K562 (cell line): ENCODE measurements around the gene ZNF213. TPM values are rescaled to one million over a fixed set of nuclear protein-coding genes. Genes with fewer than 3 reads are reported as not detected.

Experiments
- ATAC-seq: fragments of 200-7000 bp; cut with Tn5 transposase; 3 replicates; pipeline ENCODE4 v1.9.1; 2020; ENCODE audit warnings: moderate library complexity
- BruUV-seq: library from RNA; stranded (reverse); fragments of 400-500 nt; replicated peaks from 2 replicates; lab custom pipeline; 2021; lab: Mats Ljungman, UMichigan
- CTCF ChIA-PET: fragments of 300-600 bp; formaldehyde crosslinking; extraction: SDS; loops from one replicate; lab custom pipeline; 2021; ENCODE audit warnings: low intra/inter-chr PET ratio; lab: Yijun Ruan, JAX
- POLR2A ChIA-PET: fragments of 300-600, 350-650 bp; sonication (Branson Sonifier 250); formaldehyde crosslinking; extraction: SDS; loops from one replicate; lab custom pipeline; 2021; ENCODE audit warnings: antibody characterized with exemption, inconsistent platforms; lab: Yijun Ruan, JAX
- DNase-seq, 4 experiments: peaks; one replicate each; pipeline versions ENCODE4 v3.0.0 to v3.0.0-alpha.2; 2011 to 2018; ENCODE audit warnings: low spot score in 3 of 4, mixed read lengths in 3 of 4; ENCODE audit errors: extremely low read depth in 1 of 4
- FAIRE-seq: peaks from 2 replicates; lab custom pipeline; 2011; peaks lifted over from hg19 to GRCh38; lab: Jason Lieb, UNC
- H2AFZ ChIP-seq: 2 replicates; pipeline ENCODE4 v1.6.0; 2011; ENCODE audit warnings: low read depth, low read length, control low read depth, inconsistent platforms
- H3K27ac ChIP-seq: fragments of 200-600 bp; 3 replicates; pipeline ENCODE4 v1.8.0; 2011; ENCODE audit warnings: low read depth, mild to moderate bottlenecking, control low read depth, inconsistent platforms, low read length, moderate library complexity, mixed read lengths; ENCODE audit errors: extremely low read depth
- H3K27me3 ChIP-seq, 2 experiments: fragments of 300-600 bp in 1 of 2; 2 replicates in 1 of 2; 3 replicates in 1 of 2; pipeline versions ENCODE4 v1.6.0 to v1.8.0; 2011; ENCODE audit warnings: inconsistent platforms in 2 of 2, low read length in 2 of 2, mild to moderate bottlenecking in 1 of 2, mixed read lengths in 1 of 2, moderate library complexity in 1 of 2; ENCODE audit not compliant: control insufficient read depth in 2 of 2, insufficient read depth in 2 of 2
- H3K36me3 ChIP-seq: fragments of 300-600 bp; 3 replicates; pipeline ENCODE4 v1.8.0; 2011; ENCODE audit warnings: mild to moderate bottlenecking, low read length, inconsistent platforms; ENCODE audit not compliant: control insufficient read depth, insufficient read depth
- H3K4me1 ChIP-seq, 2 experiments: fragments of 200-600 bp in 1 of 2; replicated peaks in 1 of 2; 2 replicates in 1 of 2; 3 replicates in 1 of 2; pipeline versions ENCODE4 v1.5.1 to v1.8.0; 2011; ENCODE audit warnings: inconsistent platforms in 2 of 2, low read length in 2 of 2, mild to moderate bottlenecking in 1 of 2, mixed read lengths in 1 of 2, moderate library complexity in 1 of 2; ENCODE audit not compliant: control insufficient read depth in 2 of 2, insufficient read depth in 2 of 2
- H3K4me2 ChIP-seq: 2 replicates; pipeline ENCODE4 v1.6.1; 2011; ENCODE audit warnings: low read length, control low read depth, inconsistent platforms, mixed read lengths; ENCODE audit not compliant: insufficient read depth
- H3K4me3 ChIP-seq: fragments of 200-600 bp; sonication (generic), shearing (Covaris generic); 2 replicates; pipeline ENCODE4 v1.5.1; 2016; ENCODE audit warnings: control low read depth, inconsistent platforms
- H3K79me2 ChIP-seq: fragments of 200-600 bp; 3 replicates; pipeline ENCODE4 v1.8.0; 2011; ENCODE audit warnings: low read length, inconsistent platforms; ENCODE audit not compliant: control insufficient read depth, insufficient read depth
- H3K9ac ChIP-seq, 2 experiments: 2 replicates each; pipeline versions ENCODE4 v1.6.0 to v1.6.1; 2011; ENCODE audit warnings: low read depth in 2 of 2, low read length in 2 of 2, control low read depth in 1 of 2, inconsistent platforms in 1 of 2, mild to moderate bottlenecking in 1 of 2, mixed read lengths in 1 of 2; ENCODE audit not compliant: insufficient read depth in 1 of 2
- H3K9me1 ChIP-seq: one replicate; pipeline ENCODE4 v1.6.0; 2011; ENCODE audit warnings: inconsistent platforms, mild to moderate bottlenecking, low read length, moderate library complexity; ENCODE audit not compliant: control insufficient read depth, insufficient read depth
- H3K9me3 ChIP-seq: replicated peaks from 2 replicates; pipeline ENCODE4 v1.5.1; 2011; ENCODE audit warnings: low read depth, low read length, inconsistent platforms; ENCODE audit not compliant: control insufficient read depth, insufficient read depth
- H4K20me1 ChIP-seq: replicated peaks from 2 replicates; pipeline ENCODE4 v1.6.1; 2011; ENCODE audit warnings: low read length, inconsistent platforms, mixed read lengths; ENCODE audit not compliant: control insufficient read depth, insufficient read depth
- GABPA ChIP-seq: fragments of 200-800 bp; sonication (Bioruptor generic); conservative IDR thresholded peaks from 2 replicates; pipeline ENCODE4 v1.6.1; 2016; ENCODE audit warnings: low read depth, missing genetic modification characterization, missing compliant biosample characterization
- WGBS: fragments of 100-300 bp; shearing (Covaris generic); methylation state at CpG from one replicate; pipeline ENCODE4 v1.1.6; 2016; ENCODE audit warnings: low coverage, mixed read lengths; ENCODE audit not compliant: insufficient coverage; ENCODE audit errors: missing lambda C conversion rate; 5-methylcytosine and 5-hydroxymethylcytosine counted together
- in situ Hi-C: fragments of 300-500 bp; cut with MboI; formaldehyde crosslinking; loops from 4 replicates; pipeline ENCODE4 v1.15.0; 2018; ENCODE audit warnings: inconsistent platforms, mixed read lengths
- intact Hi-C: fragments of 100-400 bp; cut with micrococcal nuclease; formaldehyde crosslinking; loops from 2 replicates; pipeline ENCODE4 v1.14.2; 2022
- polyA plus RNA-seq, 8 experiments: library from polyadenylated mRNA; depleted of rRNA in 4 of 8; stranded (reverse) in 5 of 8; unstranded in 3 of 8; fragments of >200 nt; fragmentation: Nextera tagmentation in 2 of 8; fragmentation: Illumina TruSeq in 1 of 8; extraction: Ambion mirVana in 2 of 8; extraction: Trizol in 1 of 8; gene quantifications; 2 replicates each; pipeline versions ENCODE4 v1.2.1 to v1.2.3, GENCODE V29; 2011 to 2014; ENCODE audit warnings: inconsistent platforms in 1 of 8, missing spikeins in 1 of 8
- total RNA-seq, 7 experiments: library from RNA; depleted of rRNA in 6 of 7; stranded (reverse); fragments of >200 nt in 6 of 7; fragmentation: Illumina TruSeq in 2 of 7; extraction: Trizol in 2 of 7; gene quantifications; 2 replicates each; pipeline versions ENCODE4 v1.2.1 to v1.2.3, GENCODE V29; 2011 to 2021; ENCODE audit warnings: low replicate concordance in 1 of 7
- TF ChIP-seq, protein P1 (sequence below): sonication (generic); formaldehyde crosslinking; IDR thresholded peaks from 2 replicates; pipeline ENCODE4 v1.8.0; 2022; ENCODE audit warnings: missing genetic modification reagents, mild to moderate bottlenecking, borderline replicate concordance
- TF ChIP-seq, protein P2 (sequence below): sonication (generic); formaldehyde crosslinking; IDR thresholded peaks from 2 replicates; pipeline ENCODE4 v1.8.0; 2022; ENCODE audit warnings: mild to moderate bottlenecking, missing genetic modification reagents

ZNF213 gene
- total and polyA plus RNA-seq, 9 of the 15 experiments (the other 6 are each of a cell fraction or from before 2014, with no cell fraction given) = 0.49 to 10.0 (median 1.8) TPM

DNA sequence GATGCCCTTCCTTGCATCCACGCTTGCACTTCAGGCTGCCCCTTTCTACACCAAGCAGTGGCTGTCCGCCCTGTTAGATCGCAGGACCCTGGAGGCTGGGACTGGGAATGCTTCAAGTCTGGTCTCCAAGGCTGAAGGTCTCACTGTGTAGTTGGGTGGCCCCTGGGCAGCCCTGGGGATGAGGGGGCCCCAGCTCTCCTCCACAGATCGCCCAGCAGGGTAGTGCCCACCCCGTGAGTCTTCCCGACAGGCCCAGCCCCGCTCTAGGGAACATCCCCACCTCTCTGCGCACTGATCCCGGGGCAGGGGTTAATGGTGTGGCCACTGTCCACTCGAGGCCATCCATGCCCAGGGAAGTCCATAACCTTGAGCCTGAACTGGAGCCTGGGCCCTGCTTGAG is 10.3 kb downstream of the ZNF213 start:
- ATAC-seq (no peak), FAIRE-seq (no peak), DNase-seq (no peak)
- intact Hi-C loops = no loop called here
- Histone ChIP-seq H3K27ac (no peak overlapping the region), H4K20me1 (no peaks in the 10 kb centered on the region; the same call in 1 of the 2 replicates), H3K4me2 (no peak overlapping the region), H3K36me3 (peaks cover 14% of the 10 kb centered on the region; the same call in 1 of the 3 replicates), H3K4me1 (peaks cover 0 to 61% of the 10 kb centered on the region in 2 experiments; a peak in 2 of 5 replicates), H3K79me2 (no peaks in the 10 kb centered on the region), H3K9ac (peak overlapping the region in 1 of 2 experiments; percentile 66; a peak in 2 of 4 replicates), H3K9me3 (no peaks in the 10 kb centered on the region), H3K4me3 (no peak overlapping the region), H3K27me3 (no peaks in the 10 kb centered on the region), H3K9me1 (no peaks in the 10 kb centered on the region), H2AFZ (no peak overlapping the region)
- WGBS = 63% methylated on average over 10 of the region's 10 CpGs
- no TSS peak for BruUV-seq
- ChIA-PET POLR2A (interaction anchor here (0.6 to 2.5 kb wide), 2 partner anchors 11 to 109 kb away, joined by 3 to 14 read pairs; partner anchors contain the start of gene ZNF213), CTCF (no interaction called here)
- TF ChIP-seq, protein P1, sequence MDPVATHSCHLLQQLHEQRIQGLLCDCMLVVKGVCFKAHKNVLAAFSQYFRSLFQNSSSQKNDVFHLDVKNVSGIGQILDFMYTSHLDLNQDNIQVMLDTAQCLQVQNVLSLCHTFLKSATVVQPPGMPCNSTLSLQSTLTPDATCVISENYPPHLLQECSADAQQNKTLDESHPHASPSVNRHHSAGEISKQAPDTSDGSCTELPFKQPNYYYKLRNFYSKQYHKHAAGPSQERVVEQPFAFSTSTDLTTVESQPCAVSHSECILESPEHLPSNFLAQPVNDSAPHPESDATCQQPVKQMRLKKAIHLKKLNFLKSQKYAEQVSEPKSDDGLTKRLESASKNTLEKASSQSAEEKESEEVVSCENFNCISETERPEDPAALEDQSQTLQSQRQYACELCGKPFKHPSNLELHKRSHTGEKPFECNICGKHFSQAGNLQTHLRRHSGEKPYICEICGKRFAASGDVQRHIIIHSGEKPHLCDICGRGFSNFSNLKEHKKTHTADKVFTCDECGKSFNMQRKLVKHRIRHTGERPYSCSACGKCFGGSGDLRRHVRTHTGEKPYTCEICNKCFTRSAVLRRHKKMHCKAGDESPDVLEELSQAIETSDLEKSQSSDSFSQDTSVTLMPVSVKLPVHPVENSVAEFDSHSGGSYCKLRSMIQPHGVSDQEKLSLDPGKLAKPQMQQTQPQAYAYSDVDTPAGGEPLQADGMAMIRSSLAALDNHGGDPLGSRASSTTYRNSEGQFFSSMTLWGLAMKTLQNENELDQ = no peak
- no peak for TF ChIP-seq GABPA
- TF ChIP-seq, protein P2, sequence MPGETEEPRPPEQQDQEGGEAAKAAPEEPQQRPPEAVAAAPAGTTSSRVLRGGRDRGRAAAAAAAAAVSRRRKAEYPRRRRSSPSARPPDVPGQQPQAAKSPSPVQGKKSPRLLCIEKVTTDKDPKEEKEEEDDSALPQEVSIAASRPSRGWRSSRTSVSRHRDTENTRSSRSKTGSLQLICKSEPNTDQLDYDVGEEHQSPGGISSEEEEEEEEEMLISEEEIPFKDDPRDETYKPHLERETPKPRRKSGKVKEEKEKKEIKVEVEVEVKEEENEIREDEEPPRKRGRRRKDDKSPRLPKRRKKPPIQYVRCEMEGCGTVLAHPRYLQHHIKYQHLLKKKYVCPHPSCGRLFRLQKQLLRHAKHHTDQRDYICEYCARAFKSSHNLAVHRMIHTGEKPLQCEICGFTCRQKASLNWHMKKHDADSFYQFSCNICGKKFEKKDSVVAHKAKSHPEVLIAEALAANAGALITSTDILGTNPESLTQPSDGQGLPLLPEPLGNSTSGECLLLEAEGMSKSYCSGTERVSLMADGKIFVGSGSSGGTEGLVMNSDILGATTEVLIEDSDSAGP (CRISPR knock-in tag) = no peak
- in situ Hi-C loops = no loop called here
